HFF-Myc (cell line): ENCODE measurements around the gene NUP54.

ENCODE experiments used
- DNase-seq: peaks from one replicate; pipeline ENCODE4 v3.0.0-alpha.2; 2011; ENCODE audit warnings: low read depth; ENCODE audit errors: extremely low read depth
- H3K4me3 ChIP-seq: replicated peaks from 2 replicates; pipeline ENCODE4 v1.5.1; 2011; ENCODE audit warnings: low read depth, mild to moderate bottlenecking, control low read depth, low read length
- CTCF ChIP-seq: IDR thresholded peaks from 2 replicates; pipeline ENCODE4 v1.5.1; 2012; ENCODE audit warnings: mild to moderate bottlenecking, low read depth, low read length, control low read depth; ENCODE audit errors: missing control alignments

Gene NUP54

DNA sequence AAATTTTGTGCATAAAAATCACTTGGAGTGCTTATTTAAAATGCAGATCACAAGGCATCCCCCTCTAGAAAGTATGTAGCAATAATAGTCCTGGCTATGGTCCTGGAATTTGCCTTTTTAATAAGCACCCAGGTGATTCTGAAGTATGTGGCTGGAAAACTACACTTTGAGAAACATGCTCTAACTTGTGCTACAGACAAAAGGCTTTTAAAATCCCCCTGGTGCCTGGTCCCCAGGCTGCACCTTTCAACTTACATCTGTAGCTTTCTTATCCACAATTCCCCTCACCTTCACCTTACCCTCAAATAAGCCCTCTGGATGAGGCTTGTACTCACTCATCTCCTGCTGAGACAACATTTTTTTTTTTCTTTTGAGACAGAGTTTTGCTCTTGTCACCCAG lies 52.6 kb downstream of the NUP54 start:
- H3K4me3 ChIP-seq: no peak overlapping the region
- DNase-seq: no peak
- TF ChIP-seq CTCF: no peak

- DNase-seq: no peak
- no peak for TF ChIP-seq CTCF
- H3K4me3 ChIP-seq: no peak overlapping the region
These were observed 57.1 kb downstream of the NUP54 start for GRCh38 chr4:76091052-76091451.

DNA sequence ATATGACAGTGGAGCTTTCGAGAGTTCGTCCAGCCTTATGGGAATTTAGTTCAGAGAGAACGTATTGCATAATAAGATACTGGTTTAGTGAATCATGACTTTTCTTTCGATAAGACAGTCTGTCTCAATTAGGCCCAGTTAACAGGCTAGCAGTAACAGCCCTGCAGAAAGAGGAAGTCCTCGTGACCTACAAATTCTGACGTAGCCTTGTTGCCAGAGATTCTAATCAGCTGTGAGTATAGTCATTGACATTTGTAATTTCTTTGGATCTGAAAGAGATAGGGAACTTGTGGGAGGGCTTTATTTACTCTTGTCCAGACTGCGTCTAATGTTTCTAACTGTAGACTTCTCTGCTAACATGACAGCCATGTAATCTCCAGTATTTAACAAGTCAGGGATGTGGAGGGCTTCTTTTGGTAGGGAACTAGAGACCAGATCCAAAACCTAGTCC lies 57.9 kb downstream of the NUP54 start:
- no peak overlapping the region for H3K4me3 ChIP-seq
- no peak for DNase-seq
- TF ChIP-seq CTCF: no peak

GRCh38 chr4:76088719-76089118 lies 59.5 kb downstream of the NUP54 start:
- no peak for DNase-seq
- H3K4me3 ChIP-seq: no peak overlapping the region
- TF ChIP-seq CTCF: no peak

DNA sequence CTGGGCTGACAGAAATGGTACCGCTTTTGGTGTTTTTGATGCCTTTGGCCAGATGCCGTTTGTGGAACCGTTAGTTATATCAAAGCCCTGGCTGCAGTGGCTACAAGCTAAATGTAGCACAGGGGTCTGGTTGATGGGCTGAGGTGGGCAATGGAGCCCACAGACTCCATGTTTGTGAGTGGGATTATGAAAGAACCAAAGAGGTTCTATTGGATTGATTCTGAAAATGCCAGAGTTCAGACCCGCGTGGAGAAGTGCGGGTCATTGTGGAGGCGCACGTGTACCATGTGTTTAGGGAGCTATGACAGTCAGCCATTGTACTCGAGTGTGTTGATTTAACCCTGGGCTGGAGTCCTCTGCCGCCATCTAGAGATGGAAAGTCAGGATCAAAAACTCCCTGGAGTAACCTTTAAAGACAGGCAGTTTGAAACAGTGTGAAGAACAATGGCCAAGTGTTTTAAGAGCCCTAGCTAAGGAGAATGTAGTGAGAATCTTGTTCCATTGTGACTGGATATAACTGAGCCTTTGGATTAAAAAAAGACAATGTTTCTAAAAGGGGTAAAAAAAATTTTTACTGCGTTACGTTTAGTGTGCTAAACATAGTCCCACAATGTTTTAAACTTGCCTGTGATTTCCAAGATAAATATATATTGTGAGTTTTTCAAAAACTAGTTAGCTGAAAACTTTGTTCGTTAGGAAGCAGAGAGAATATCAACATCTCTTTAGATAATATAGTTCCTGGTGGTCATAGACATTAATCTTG lies 61.0 kb downstream of the NUP54 start:
- peak; percentile 42 for DNase-seq
- no peak overlapping the region for H3K4me3 ChIP-seq
- TF ChIP-seq CTCF: peak; percentile 60

DNA sequence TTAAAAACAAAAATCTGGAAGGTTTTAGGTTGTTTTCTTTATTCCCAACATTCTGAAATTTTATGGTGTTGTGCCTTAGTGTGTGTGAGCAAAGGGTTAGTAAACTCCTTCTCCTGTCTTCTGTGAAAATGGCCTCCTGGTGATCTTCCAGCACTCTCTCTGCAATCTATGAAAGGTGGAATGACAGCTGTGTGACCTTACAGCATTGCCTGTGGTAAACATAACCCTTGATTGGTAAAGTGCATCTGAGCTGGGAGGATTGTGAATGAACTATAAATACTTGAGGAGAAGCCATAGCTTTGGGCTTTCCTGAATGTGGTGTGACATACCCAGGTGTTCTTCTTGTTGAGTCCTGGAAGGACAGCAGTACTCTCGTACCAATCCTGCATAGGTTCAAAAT lies 63.7 kb downstream of the NUP54 start:
- H3K4me3 ChIP-seq: no peak overlapping the region
- TF ChIP-seq CTCF: no peak
- DNase-seq: no peak
